Common myeloid progenitor, CD34-positive (primary cell): Measurements from ENCODE around the gene LRRC8E.
A peak's percentile ranks its signal among the peaks of the same experiment; 100 is the strongest.

Experiments
- CTCF ChIA-PET: fragments of 350-600 bp; sonication (Branson Sonifier 250); formaldehyde crosslinking; loops from one replicate; lab custom pipeline; 2021; ENCODE audit warnings: antibody characterized with exemption; lab: Charles Lee
- POLR2A ChIA-PET: fragments of 350-600 bp; sonication (Branson Sonifier 250); formaldehyde crosslinking; loops from one replicate; lab custom pipeline; 2021; ENCODE audit warnings: antibody characterized with exemption; lab: Charles Lee
- DNase-seq, 3 donors: peaks; one replicate each; pipeline versions ENCODE4 v3.0.0 to v3.0.0-alpha.2; 2013
- H3K27ac ChIP-seq, 2 experiments: 1 replicate in 1 of 2; 2 replicates in 1 of 2; pipeline ENCODE4 v1.7.0; 2013; ENCODE audit warnings: inconsistent platforms in 2 of 2, low read length in 2 of 2, mild to moderate bottlenecking in 2 of 2, low read depth in 1 of 2, moderate library complexity in 1 of 2; ENCODE audit not compliant: severe bottlenecking in 2 of 2, insufficient read depth in 1 of 2, poor library complexity in 1 of 2
- H3K27me3 ChIP-seq, 5 experiments: replicated peaks in 2 of 5; 1 replicate in 3 of 5; 2 replicates in 2 of 5; pipeline versions ENCODE4 v1.6.1 to v1.7.0; 2013; ENCODE audit warnings: low read length in 4 of 5, mild to moderate bottlenecking in 2 of 5, moderate library complexity in 2 of 5, inconsistent platforms in 1 of 5; ENCODE audit not compliant: insufficient read depth in 5 of 5, control insufficient read depth in 4 of 5
- H3K36me3 ChIP-seq, 4 experiments: 1 replicate in 2 of 4; 2 replicates in 2 of 4; pipeline versions ENCODE4 v1.6.1 to v1.7.0; 2013; ENCODE audit warnings: low read length in 3 of 4, control low read depth in 1 of 4, mild to moderate bottlenecking in 1 of 4; ENCODE audit not compliant: control insufficient read depth in 4 of 4, insufficient read depth in 4 of 4
- H3K4me1 ChIP-seq, 4 experiments: 1 replicate in 3 of 4; 2 replicates in 1 of 4; pipeline versions ENCODE4 v1.6.1 to v1.7.1; 2013; ENCODE audit warnings: low read length in 3 of 4, mild to moderate bottlenecking in 3 of 4, control low read depth in 1 of 4, inconsistent platforms in 1 of 4, moderate library complexity in 1 of 4; ENCODE audit not compliant: control insufficient read depth in 4 of 4, insufficient read depth in 4 of 4; ENCODE audit errors: control extremely low read depth in 1 of 4
- H3K4me3 ChIP-seq, 7 experiments: 1 replicate in 4 of 7; 2 replicates in 3 of 7; pipeline versions ENCODE4 v1.5.1 to v1.7.0; 2013; ENCODE audit warnings: mild to moderate bottlenecking in 7 of 7, low read length in 6 of 7, moderate library complexity in 6 of 7, inconsistent platforms in 2 of 7, low read depth in 2 of 7, control low read depth in 1 of 7; ENCODE audit not compliant: insufficient read depth in 4 of 7, control insufficient read depth in 1 of 7; ENCODE audit errors: extremely low read depth in 1 of 7
- H3K9me3 ChIP-seq, 5 experiments: 1 replicate in 4 of 5; 2 replicates in 1 of 5; pipeline versions ENCODE4 v1.6.1 to v1.7.1; 2013; ENCODE audit warnings: low read length in 4 of 5, mild to moderate bottlenecking in 2 of 5, inconsistent platforms in 1 of 5, low read depth in 1 of 5, moderate library complexity in 1 of 5; ENCODE audit not compliant: control insufficient read depth in 4 of 5, insufficient read depth in 2 of 5; ENCODE audit errors: control extremely low read depth in 1 of 5
- WGBS: methylation state at CpG from one replicate; pipeline ENCODE4 v1.1.5; 2013; ENCODE audit not compliant: insufficient coverage; 5-methylcytosine and 5-hydroxymethylcytosine counted together

The LRRC8E gene

GRCh38 chr19:7872306-7873204 is 15.8 kb upstream of the LRRC8E start:
- H3K9me3 ChIP-seq: no peaks in the 10 kb centered on the region
- peaks cover 0 to 36% (median 13%) of the 10 kb centered on the region in 5 experiments for H3K27me3 ChIP-seq
- peak overlapping the region in 4 of 7 experiments; percentile 11 to 67 (median 41) for H3K4me3 ChIP-seq
- no peak for DNase-seq
- ChIA-PET POLR2A (no interaction called here), CTCF (no interaction called here)
- no peaks in the 10 kb centered on the region for H3K36me3 ChIP-seq
- WGBS: 56% methylated on average over 36 of the region's 47 CpGs
- peaks cover 0 to 64% (median 55%) of the 10 kb centered on the region in 4 experiments for H3K4me1 ChIP-seq
- no peak overlapping the region for H3K27ac ChIP-seq

GRCh38 chr19:7873304-7874075 is 14.8 kb upstream of the LRRC8E start:
- H3K27ac ChIP-seq: no peak overlapping the region
- 14% methylated on average over 29 of the region's 53 CpGs for WGBS
- no peak for DNase-seq
- ChIA-PET CTCF (no interaction called here), POLR2A (interaction anchor here (0.5 kb wide), 1 partner anchor 99 kb away, joined by 4 read pairs; no protein-coding TSS in a partner anchor)
- H3K4me1 ChIP-seq: peaks cover 0 to 57% (median 50%) of the 10 kb centered on the region in 4 experiments
- H3K36me3 ChIP-seq: no peaks in the 10 kb centered on the region
- H3K9me3 ChIP-seq: no peaks in the 10 kb centered on the region
- H3K4me3 ChIP-seq: peak overlapping the region in 3 of 7 experiments; percentile 56 to 71 (median 67)
- H3K27me3 ChIP-seq: peaks cover 0 to 36% (median 13%) of the 10 kb centered on the region in 5 experiments

- Histone ChIP-seq H3K9me3 (no peaks in the 10 kb centered on the region), H3K36me3 (no peaks in the 10 kb centered on the region), H3K27me3 (peaks cover 0 to 36% (median 13%) of the 10 kb centered on the region in 5 experiments), H3K4me3 (peak within 1 kb of the TSS; percentile 13 to 71 (median 42)), H3K27ac (no peak within 1 kb of the TSS), H3K4me1 (peaks cover 0 to 50% (median 44%) of the 10 kb centered on the region in 4 experiments)
- WGBS: under 1% methylated on average over 53 of the region's 88 CpGs
- peak in 2 of 3 donors; percentile 51 to 60 for DNase-seq
- ChIA-PET CTCF (interaction anchor here (1.1 kb wide), 1 partner anchor 43 kb away, joined by 3 read pairs; no protein-coding TSS in a partner anchor), POLR2A (interaction anchor here (0.5 kb wide), 1 partner anchor 99 kb away, joined by 4 read pairs; no protein-coding TSS in a partner anchor)
These were observed 14.0 kb upstream of the LRRC8E start, which contains the start of gene PRR36 for GRCh38 chr19:7874076-7874896. Gene PRR36 (minus strand): TSS chr19:7874390. CDS start chr19:7873689, 701 bp downstream.

DNA sequence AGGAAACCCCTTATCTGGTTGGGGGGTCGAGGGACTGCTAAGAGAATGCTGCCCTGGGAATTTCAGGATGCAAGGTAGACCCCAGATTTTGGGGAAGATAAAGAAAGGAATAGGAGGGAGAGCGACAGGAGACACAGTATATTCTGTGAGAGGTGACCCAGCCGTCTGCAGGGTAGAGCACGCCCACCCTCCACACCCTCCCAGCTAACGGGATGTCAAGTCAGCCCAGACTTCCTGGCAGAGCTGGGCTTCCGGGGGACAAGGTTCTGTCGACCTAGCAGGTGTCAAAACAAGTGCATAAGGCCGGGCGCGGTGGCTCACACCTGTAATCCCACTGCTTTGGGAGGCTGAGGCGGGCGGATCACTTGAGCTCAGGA is 13.4 kb upstream of the LRRC8E start:
- no peaks in the 10 kb centered on the region for H3K9me3 ChIP-seq
- peak in 1 of 3 donors; percentile 20 for DNase-seq
- H3K27ac ChIP-seq: no peak overlapping the region
- peaks cover 0 to 36% (median 13%) of the 10 kb centered on the region in 5 experiments for H3K27me3 ChIP-seq
- no peaks in the 10 kb centered on the region for H3K36me3 ChIP-seq
- POLR2A ChIA-PET: no interaction called here
- peak overlapping the region in 4 of 7 experiments; percentile 36 to 71 (median 62) for H3K4me3 ChIP-seq
- H3K4me1 ChIP-seq: peaks cover 0 to 44% (median 38%) of the 10 kb centered on the region in 4 experiments
- 30% methylated on average over 11 of the region's 12 CpGs for WGBS
- CTCF ChIA-PET: interaction anchor here (1.1 kb wide), 1 partner anchor 42 kb away, joined by 3 read pairs; no protein-coding TSS in a partner anchor

GRCh38 chr19:7877249-7877836 is 11.0 kb upstream of the LRRC8E start:
- H3K4me1 ChIP-seq: peaks cover 0 to 23% (median 17%) of the 10 kb centered on the region in 4 experiments
- H3K9me3 ChIP-seq: peaks cover 0 to 1% (median 0%) of the 10 kb centered on the region in 5 experiments
- H3K27me3 ChIP-seq: peaks cover 0 to 36% (median 13%) of the 10 kb centered on the region in 5 experiments
- no peaks in the 10 kb centered on the region for H3K36me3 ChIP-seq
- H3K27ac ChIP-seq: no peak overlapping the region
- H3K4me3 ChIP-seq: no peak overlapping the region
- CTCF ChIA-PET: interaction anchor here (0.6 to 1.1 kb wide), 3 partner anchors 14 to 138 kb away, joined by 3 to 5 read pairs (median 4); no protein-coding TSS in a partner anchor
- POLR2A ChIA-PET: no interaction called here
- 95% methylated on average over 5 of the region's 6 CpGs for WGBS
- no peak for DNase-seq
